Neural progenitor cell (in vitro differentiated cells): Measurements from ENCODE around the gene EXOC4. TPM values are rescaled to one million over a fixed set of nuclear protein-coding genes. Genes with fewer than 3 reads are reported as not detected.
"Not testable (repeated sequence)": the region's sequence is repeated elsewhere in the genome, so short reads cannot be mapped to it uniquely, and the experiment has no call there.

ENCODE experiments used
- DNase-seq: peaks from one replicate; pipeline ENCODE4 v3.0.0-alpha.2; 2016; ENCODE audit warnings: low spot score
- H2AFZ ChIP-seq: fragments of 200-600 bp; sonication (generic); replicated peaks from 2 replicates; pipeline ENCODE4 v1.6.1; 2016; ENCODE audit warnings: antibody characterized with exemption
- H3F3A ChIP-seq: fragments of 200-600 bp; sonication (generic); 2 replicates; pipeline ENCODE4 v1.6.1; 2016; ENCODE audit warnings: antibody characterized with exemption, low read depth
- H3K27ac ChIP-seq: fragments of 200-600 bp; sonication (generic); 2 replicates; pipeline ENCODE4 v1.5.1; 2016; ENCODE audit warnings: mild to moderate bottlenecking
- H3K27me3 ChIP-seq: fragments of 200-600 bp; sonication (generic); 2 replicates; pipeline ENCODE4 v1.6.1; 2016; ENCODE audit warnings: mild to moderate bottlenecking, moderate library complexity
- H3K36me3 ChIP-seq: fragments of 200-600 bp; sonication (generic); 2 replicates; pipeline ENCODE4 v1.5.1; 2016
- H3K4me1 ChIP-seq: fragments of 200-600 bp; sonication (generic); 2 replicates; pipeline ENCODE4 v1.6.1; 2016; ENCODE audit warnings: mixed run types
- H3K4me2 ChIP-seq: fragments of 200-600 bp; sonication (generic); 2 replicates; pipeline ENCODE4 v1.6.1; 2016
- H3K4me3 ChIP-seq: fragments of 200-600 bp; sonication (generic); 2 replicates; pipeline ENCODE4 v1.5.1; 2016
- H3K79me2 ChIP-seq: fragments of 200-600 bp; sonication (generic); 2 replicates; pipeline ENCODE4 v1.6.1; 2016; ENCODE audit warnings: low read depth
- H3K9ac ChIP-seq: fragments of 200-600 bp; sonication (generic); 2 replicates; pipeline ENCODE4 v1.6.1; 2016
- H3K9me3 ChIP-seq: fragments of 200-600 bp; sonication (generic); 2 replicates; pipeline ENCODE4 v1.5.1; 2016; ENCODE audit warnings: low read depth
- H4K20me1 ChIP-seq: fragments of 200-600 bp; sonication (generic); 2 replicates; pipeline ENCODE4 v1.6.1; 2016; ENCODE audit warnings: low read depth
- H3K27ac Mint-ChIP-seq: 3 replicates; pipeline ENCODE4 v1.8.0; 2021; ENCODE audit warnings: mixed read lengths
- H3K27me3 Mint-ChIP-seq: 2 replicates; pipeline ENCODE4 v1.8.0; 2022; ENCODE audit warnings: low read depth, mild to moderate bottlenecking, inconsistent platforms, moderate library complexity, mixed read lengths; ENCODE audit not compliant: insufficient read depth
- H3K36me3 Mint-ChIP-seq: 3 replicates; pipeline ENCODE4 v1.8.0; 2021; ENCODE audit warnings: mixed read lengths
- H3K4me1 Mint-ChIP-seq: 3 replicates; pipeline ENCODE4 v1.8.0; 2021; ENCODE audit warnings: mixed read lengths
- H3K4me3 Mint-ChIP-seq: 3 replicates; pipeline ENCODE4 v1.8.0; 2021; ENCODE audit warnings: mild to moderate bottlenecking, moderate library complexity, mixed read lengths
- H3K9me3 Mint-ChIP-seq: 3 replicates; pipeline ENCODE4 v1.8.0; 2020; ENCODE audit warnings: mixed read lengths
- CTCF ChIP-seq: fragments of 200-600 bp; sonication (generic); IDR thresholded peaks from 2 replicates; pipeline ENCODE4 v1.5.1; 2017; ENCODE audit warnings: antibody characterized with exemption, mild to moderate bottlenecking
- EZH2 ChIP-seq: fragments of 200-600 bp; sonication (generic); IDR thresholded peaks from 2 replicates; pipeline ENCODE4 v1.6.1; 2017; ENCODE audit warnings: antibody characterized with exemption, mild to moderate bottlenecking, moderate library complexity
- EZH2phosphoT487 ChIP-seq: fragments of 200-600 bp; sonication (generic); IDR thresholded peaks from 2 replicates; pipeline ENCODE4 v1.6.1; 2017; ENCODE audit warnings: antibody characterized with exemption
- total RNA-seq: library from RNA; depleted of rRNA; stranded (reverse); fragments of >200 nt; gene quantifications from 2 replicates; pipeline ENCODE4 v1.2.3, GENCODE V29; 2015; ENCODE audit warnings: low replicate concordance

The EXOC4 gene
- total RNA-seq, 1 donor from 2014 or later: 129 TPM

GRCh38 chr7:133887459-133887858 is 634.6 kb downstream of the EXOC4 start:
- Mint-ChIP-seq H3K27me3 (no peaks in the 10 kb centered on the region), H3K27ac (no peak overlapping the region), H3K4me1 (peaks cover 17% of the 10 kb centered on the region), H3K9me3 (peaks cover 3% of the 10 kb centered on the region), H3K4me3 (no peak overlapping the region), H3K36me3 (no peaks in the 10 kb centered on the region)
- H3K36me3 ChIP-seq: no peaks in the 10 kb centered on the region
- DNase-seq: no peak
- no peak overlapping the region for H3K27ac ChIP-seq
- H3K4me2 ChIP-seq: peak overlapping the region; percentile 17
- no peaks in the 10 kb centered on the region for H3K9me3 ChIP-seq
- no peaks in the 10 kb centered on the region for H3F3A ChIP-seq
- H4K20me1 ChIP-seq: peaks cover 3% of the 10 kb centered on the region
- H3K4me1 ChIP-seq: peaks cover 14% of the 10 kb centered on the region
- H2AFZ ChIP-seq: no peak overlapping the region
- TF ChIP-seq EZH2: no peak
- no peak for TF ChIP-seq CTCF
- no peak for TF ChIP-seq EZH2phosphoT487
- H3K79me2 ChIP-seq: no peaks in the 10 kb centered on the region
- no peaks in the 10 kb centered on the region for H3K27me3 ChIP-seq
- no peak overlapping the region for H3K9ac ChIP-seq
- H3K4me3 ChIP-seq: no peak overlapping the region

GRCh38 chr7:133888061-133888930 is 635.4 kb downstream of the EXOC4 start:
- Mint-ChIP-seq H3K27me3 (no peaks in the 10 kb centered on the region), H3K27ac (no peak overlapping the region), H3K9me3 (peaks cover 3% of the 10 kb centered on the region), H3K4me1 (peaks cover 17% of the 10 kb centered on the region), H3K4me3 (no peak overlapping the region), H3K36me3 (no peaks in the 10 kb centered on the region)
- no peak overlapping the region for H3K27ac ChIP-seq
- H3K27me3 ChIP-seq: no peaks in the 10 kb centered on the region
- H3K4me1 ChIP-seq: peaks cover 14% of the 10 kb centered on the region
- no peaks in the 10 kb centered on the region for H3F3A ChIP-seq
- H3K9ac ChIP-seq: no peak overlapping the region
- no peaks in the 10 kb centered on the region for H3K79me2 ChIP-seq
- TF ChIP-seq EZH2 (no peak), CTCF (no peak), EZH2phosphoT487 (no peak)
- no peak overlapping the region for H3K4me2 ChIP-seq
- H3K9me3 ChIP-seq: no peaks in the 10 kb centered on the region
- H4K20me1 ChIP-seq: peaks cover 3% of the 10 kb centered on the region
- H3K4me3 ChIP-seq: no peak overlapping the region
- no peak overlapping the region for H2AFZ ChIP-seq
- H3K36me3 ChIP-seq: no peaks in the 10 kb centered on the region
- no peak for DNase-seq

- TF ChIP-seq CTCF (no peak), EZH2 (no peak), EZH2phosphoT487 (no peak)
- H3K4me3 Mint-ChIP-seq: no peak overlapping the region
Measured at GRCh38 chr7:133904776-133905175, 651.9 kb downstream of the EXOC4 start.

GRCh38 chr7:133906553-133906952 is 653.7 kb downstream of the EXOC4 start:
- H3K4me3 ChIP-seq, H3K4me1 Mint-ChIP-seq, H3K36me3 ChIP-seq, H3K27me3 ChIP-seq, H3K27ac ChIP-seq, H3K36me3 Mint-ChIP-seq, H3K4me3 Mint-ChIP-seq, H3K27me3 Mint-ChIP-seq, H3K79me2 ChIP-seq, H3K9me3 ChIP-seq, H3F3A ChIP-seq, DNase-seq, H3K4me2 ChIP-seq, H4K20me1 ChIP-seq, H3K9me3 Mint-ChIP-seq, H2AFZ ChIP-seq, H3K27ac Mint-ChIP-seq, H3K9ac ChIP-seq: not testable (repeated sequence)
- H3K4me1 ChIP-seq: peaks cover 11% of the 10 kb centered on the region

More at GRCh38 chr7:133904776-133905175, 651.9 kb downstream of the EXOC4 start:
- Histone ChIP-seq H3K4me2 (peak overlapping the region; percentile 3), H3K9me3 (no peaks in the 10 kb centered on the region), H3K27me3 (no peaks in the 10 kb centered on the region), H3K79me2 (no peaks in the 10 kb centered on the region), H3K4me1 (peaks cover 6% of the 10 kb centered on the region), H3K9ac (no peak overlapping the region), H4K20me1 (no peaks in the 10 kb centered on the region), H2AFZ (no peak overlapping the region), H3K4me3 (no peak overlapping the region), H3K36me3 (no peaks in the 10 kb centered on the region), H3K27ac (no peak overlapping the region), H3F3A (no peaks in the 10 kb centered on the region)
- Mint-ChIP-seq H3K36me3 (no peaks in the 10 kb centered on the region), H3K27ac (no peak overlapping the region), H3K27me3 (no peaks in the 10 kb centered on the region), H3K9me3 (no peaks in the 10 kb centered on the region), H3K4me1 (no peaks in the 10 kb centered on the region)
- DNase-seq: no peak
